Thoracic aorta (tissue), 2 donors: ENCODE measurements around the gene DHX9. TPM values are rescaled to one million over a fixed set of nuclear protein-coding genes. Genes with fewer than 3 reads are reported as not detected.

Experiments
- ATAC-seq: fragments of 150-250 bp; one replicate; pipeline ENCODE4 v1.8.0; 2017; ENCODE audit warnings: low read depth; ENCODE audit not compliant: insufficient number of reproducible peaks, low FRiP score
- DNase-seq: peaks from one replicate; pipeline ENCODE4 v3.0.0-alpha.2; 2020; ENCODE audit warnings: low spot score
- H3K27ac ChIP-seq, 2 donors: fragments of 200-600 bp; sonication (generic); 1 replicate in 1 of 2; 2 replicates in 1 of 2; pipeline ENCODE4 v1.5.1; 2016; ENCODE audit warnings: mild to moderate bottlenecking in 2 of 2, moderate library complexity in 2 of 2
- H3K27me3 ChIP-seq: fragments of 200-600 bp; sonication (generic); replicated peaks from 2 replicates; pipeline ENCODE4 v1.6.0; 2016; ENCODE audit warnings: mild to moderate bottlenecking; ENCODE audit not compliant: insufficient read depth
- H3K36me3 ChIP-seq: fragments of 200-600 bp; sonication (generic); one replicate; pipeline ENCODE4 v1.5.1; 2016
- H3K4me1 ChIP-seq, 2 donors: fragments of 200-600 bp; sonication (generic); 1 replicate in 1 of 2; 2 replicates in 1 of 2; pipeline versions ENCODE4 v1.5.1 to v1.6.0; 2016; ENCODE audit warnings: low read depth in 2 of 2, mild to moderate bottlenecking in 1 of 2; ENCODE audit not compliant: control insufficient read depth in 1 of 2
- H3K4me3 ChIP-seq: fragments of 200-600 bp; sonication (generic); 2 replicates; pipeline ENCODE4 v1.5.1; 2016; ENCODE audit warnings: mild to moderate bottlenecking
- H3K9me3 ChIP-seq: fragments of 200-600 bp; sonication (generic); 2 replicates; pipeline ENCODE4 v1.5.1; 2016
- CTCF ChIP-seq: fragments of 200-600 bp; sonication (generic); IDR thresholded peaks from one replicate; pipeline ENCODE4 v1.5.1; 2019; ENCODE audit warnings: antibody characterized with exemption
- total RNA-seq, 2 donors: library from RNA; depleted of rRNA; stranded (reverse); fragments of >200 nt; gene quantifications; one replicate each; pipeline versions ENCODE4 v1.1.0 to v1.2.3, GENCODE V29; 2016

DHX9 gene
- total RNA-seq, 2 donors from 2014 or later = 62.7 to 67.9 TPM

GRCh38 chr1:182857212-182857611, 18.1 kb downstream of the DHX9 start:
- H3K9me3 ChIP-seq = no peaks in the 10 kb centered on the region
- DNase-seq = no peak
- H3K27ac ChIP-seq = no peak overlapping the region
- no peak for TF ChIP-seq CTCF
- ATAC-seq = no peak
- H3K36me3 ChIP-seq = peaks cover 79% of the 10 kb centered on the region
- no peak overlapping the region for H3K4me3 ChIP-seq
- H3K27me3 ChIP-seq = no peaks in the 10 kb centered on the region
- peaks cover 0 to 10% of the 10 kb centered on the region in 2 donors for H3K4me1 ChIP-seq

- Histone ChIP-seq H3K9me3 (no peaks in the 10 kb centered on the region), H3K4me1 (peaks cover 0 to 3% of the 10 kb centered on the region in 2 donors), H3K27me3 (no peaks in the 10 kb centered on the region), H3K36me3 (peaks cover 66% of the 10 kb centered on the region), H3K4me3 (no peak overlapping the region), H3K27ac (no peak overlapping the region)
- ATAC-seq (no peak), DNase-seq (no peak)
- TF ChIP-seq CTCF = no peak
Observed at GRCh38 chr1:182860658-182861057, 21.5 kb downstream of the DHX9 start.

- H3K27me3 ChIP-seq = no peaks in the 10 kb centered on the region
- DNase-seq (no peak), ATAC-seq (no peak)
- no peak for TF ChIP-seq CTCF
- H3K4me1 ChIP-seq = no peaks in the 10 kb centered on the region
- peaks cover 59% of the 10 kb centered on the region for H3K36me3 ChIP-seq
- no peak overlapping the region for H3K4me3 ChIP-seq
- no peaks in the 10 kb centered on the region for H3K9me3 ChIP-seq
- H3K27ac ChIP-seq = no peak overlapping the region
Observed at GRCh38 chr1:182861994-182862393, 22.8 kb downstream of the DHX9 start.

GRCh38 chr1:182862827-182863226, 23.7 kb downstream of the DHX9 start:
- Histone ChIP-seq H3K36me3 (peaks cover 61% of the 10 kb centered on the region), H3K4me1 (no peaks in the 10 kb centered on the region), H3K9me3 (no peaks in the 10 kb centered on the region), H3K4me3 (no peak overlapping the region), H3K27ac (no peak overlapping the region), H3K27me3 (no peaks in the 10 kb centered on the region)
- no peak for TF ChIP-seq CTCF
- DNase-seq = no peak
- no peak for ATAC-seq

GRCh38 chr1:182863940-182864339, 24.8 kb downstream of the DHX9 start:
- no peak for ATAC-seq
- DNase-seq = no peak
- Histone ChIP-seq H3K4me3 (no peak overlapping the region), H3K27ac (no peak overlapping the region), H3K4me1 (no peaks in the 10 kb centered on the region), H3K9me3 (no peaks in the 10 kb centered on the region), H3K36me3 (peaks cover 57% of the 10 kb centered on the region), H3K27me3 (no peaks in the 10 kb centered on the region)
- no peak for TF ChIP-seq CTCF
